ENCODE data around the gene THSD4.

Gene THSD4

GRCh38 chr15:71272932-71273331 is 157.7 kb downstream of the THSD4 start:
- DNase-seq = no peak

- no peak for DNase-seq
These were observed 158.6 kb downstream of the THSD4 start for GRCh38 chr15:71273731-71274447.

- DNase-seq = no peak
These were observed 159.2 kb downstream of the THSD4 start for GRCh38 chr15:71274448-71274798.

- DNase-seq = no peak
These were observed 159.8 kb downstream of the THSD4 start for GRCh38 chr15:71275098-71275497.

GRCh38 chr15:71275566-71276335 is 160.5 kb downstream of the THSD4 start:
- no peak for DNase-seq

GRCh38 chr15:71276336-71276665 is 161.0 kb downstream of the THSD4 start:
- no peak for DNase-seq

GRCh38 chr15:71278989-71279756 is 163.9 kb downstream of the THSD4 start:
- no peak for DNase-seq

GRCh38 chr15:71279757-71280141 is 164.5 kb downstream of the THSD4 start:
- no peak for DNase-seq

- DNase-seq = no peak
These were observed 164.9 kb downstream of the THSD4 start for GRCh38 chr15:71280206-71280605.

GRCh38 chr15:71281256-71281655 is 166.0 kb downstream of the THSD4 start:
- DNase-seq = no peak

GRCh38 chr15:71282076-71282475 is 166.8 kb downstream of the THSD4 start:
- DNase-seq = no peak

GRCh38 chr15:71288348-71288955 is 173.2 kb downstream of the THSD4 start:
- no peak for DNase-seq

- DNase-seq = no peak
These were observed 174.7 kb downstream of the THSD4 start for GRCh38 chr15:71290002-71290401.

- no peak for DNase-seq
These were observed 175.8 kb downstream of the THSD4 start for GRCh38 chr15:71290881-71291635.

GRCh38 chr15:71291723-71292122 is 176.5 kb downstream of the THSD4 start:
- no peak for DNase-seq

- DNase-seq = no peak
These were observed 178.5 kb downstream of the THSD4 start for GRCh38 chr15:71293723-71294122.

- no peak for DNase-seq
These were observed 179.1 kb downstream of the THSD4 start for GRCh38 chr15:71294251-71294910.

- no peak for DNase-seq
These were observed 179.8 kb downstream of the THSD4 start for GRCh38 chr15:71294911-71295602.

GRCh38 chr15:71295603-71296314 is 180.5 kb downstream of the THSD4 start:
- DNase-seq = no peak

GRCh38 chr15:71296315-71296679 is 181.0 kb downstream of the THSD4 start:
- no peak for DNase-seq

All from NCI-H446 treated with DMSO at 0.1 percent for 48 hours (cell line).